ENCODE measurements around the gene NEMP1.
A peak's percentile ranks its signal among the peaks of the same experiment; 100 is the strongest.
"Not testable (repeated sequence)": the region's sequence is repeated elsewhere in the genome, so short reads cannot be mapped to it uniquely, and the experiment has no call there.

NEMP1 gene, protein sequence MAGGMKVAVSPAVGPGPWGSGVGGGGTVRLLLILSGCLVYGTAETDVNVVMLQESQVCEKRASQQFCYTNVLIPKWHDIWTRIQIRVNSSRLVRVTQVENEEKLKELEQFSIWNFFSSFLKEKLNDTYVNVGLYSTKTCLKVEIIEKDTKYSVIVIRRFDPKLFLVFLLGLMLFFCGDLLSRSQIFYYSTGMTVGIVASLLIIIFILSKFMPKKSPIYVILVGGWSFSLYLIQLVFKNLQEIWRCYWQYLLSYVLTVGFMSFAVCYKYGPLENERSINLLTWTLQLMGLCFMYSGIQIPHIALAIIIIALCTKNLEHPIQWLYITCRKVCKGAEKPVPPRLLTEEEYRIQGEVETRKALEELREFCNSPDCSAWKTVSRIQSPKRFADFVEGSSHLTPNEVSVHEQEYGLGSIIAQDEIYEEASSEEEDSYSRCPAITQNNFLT

GRCh38 chr12:57078519-57079404 is at the start of gene NEMP1:
TSS of gene NEMP1 (minus strand) at chr12:57078791. CDS start at chr12:57078745, 46 bp downstream.
- DNase-seq: peak; percentile 100

DNA sequence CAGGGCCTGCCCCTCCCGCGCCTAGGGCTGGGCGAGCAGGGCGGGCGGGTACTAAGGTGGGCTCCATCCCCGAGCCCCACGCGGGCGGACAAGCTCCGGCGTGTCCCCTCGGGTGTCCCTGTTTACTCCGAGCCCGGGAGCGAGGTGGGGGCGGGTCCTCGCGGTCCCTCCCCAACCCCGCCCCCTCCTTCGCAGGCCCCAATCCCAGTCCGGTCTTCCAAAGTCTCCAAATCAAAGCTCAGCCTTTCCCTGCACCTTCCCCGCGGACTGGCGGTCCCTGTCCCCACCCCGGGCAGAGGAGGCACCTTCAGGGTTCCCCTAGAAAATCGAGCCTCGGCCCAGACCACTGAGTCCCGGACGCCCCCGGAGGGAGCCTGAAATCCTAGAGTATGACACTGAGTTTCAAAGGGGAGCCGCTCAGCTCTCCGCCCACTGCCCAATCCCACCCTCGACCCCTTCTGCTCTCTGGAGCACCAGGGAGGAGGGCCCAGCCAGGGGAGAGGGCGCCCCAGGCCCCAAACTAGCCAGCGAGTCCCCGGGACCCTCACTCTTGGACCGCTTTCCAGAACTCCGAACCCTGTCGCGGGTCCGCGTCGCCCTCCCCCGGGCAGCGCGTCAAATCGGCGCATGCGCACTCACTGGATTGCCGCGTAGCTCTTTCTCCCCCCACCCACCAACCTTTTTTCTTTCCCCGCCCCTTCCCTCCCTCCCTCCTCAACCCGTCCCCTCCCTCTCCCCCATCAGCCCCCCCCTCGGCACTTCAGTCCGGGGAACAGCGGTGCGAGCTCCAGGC is 49.3 kb upstream of the NEMP1 start, which contains the start of gene LRP1:
LRP1 (plus strand) TSS at position 758 of the 793 bp plus-strand sequence. CDS start 482 bp downstream, outside the sequence.
- DNase-seq: no peak

GRCh38 chr12:57127101-57127725 is 48.6 kb upstream of the NEMP1 start:
- peak; percentile 64 for DNase-seq

GRCh38 chr12:57126561-57126960 is 48.0 kb upstream of the NEMP1 start:
- DNase-seq: peak; percentile 24

- no peak for DNase-seq
Measured at GRCh38 chr12:57126061-57126460, 47.5 kb upstream of the NEMP1 start.

DNA sequence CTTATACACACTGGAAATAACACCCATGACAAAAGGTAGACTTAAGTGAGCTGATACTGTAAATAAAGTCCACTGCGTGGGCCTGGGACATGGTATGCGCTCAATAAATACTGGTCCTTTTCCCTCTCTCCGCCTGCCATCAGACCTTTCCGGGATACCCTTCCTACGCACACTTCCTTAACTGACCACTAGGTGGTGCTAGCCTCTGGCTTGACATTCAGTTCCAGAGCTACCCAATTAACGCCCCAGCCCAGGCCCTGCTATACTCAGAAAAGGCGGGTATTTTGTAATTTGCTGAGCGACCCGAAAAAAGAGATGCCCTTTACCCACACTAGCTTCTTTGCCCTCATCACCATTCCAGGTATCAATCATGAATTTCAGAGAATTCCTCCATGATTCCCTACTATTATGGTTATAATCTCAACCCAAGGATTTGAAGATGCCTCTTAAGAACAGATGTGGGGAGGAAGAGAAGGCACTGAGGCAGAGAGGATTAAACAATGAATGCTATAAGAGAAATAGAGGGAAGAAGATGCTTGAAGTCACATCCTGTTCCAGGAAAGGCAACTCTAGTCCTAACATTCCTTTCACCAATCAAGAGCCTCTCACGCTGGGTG is 45.8 kb upstream of the NEMP1 start:
- DNase-seq: peak; percentile 85

DNA sequence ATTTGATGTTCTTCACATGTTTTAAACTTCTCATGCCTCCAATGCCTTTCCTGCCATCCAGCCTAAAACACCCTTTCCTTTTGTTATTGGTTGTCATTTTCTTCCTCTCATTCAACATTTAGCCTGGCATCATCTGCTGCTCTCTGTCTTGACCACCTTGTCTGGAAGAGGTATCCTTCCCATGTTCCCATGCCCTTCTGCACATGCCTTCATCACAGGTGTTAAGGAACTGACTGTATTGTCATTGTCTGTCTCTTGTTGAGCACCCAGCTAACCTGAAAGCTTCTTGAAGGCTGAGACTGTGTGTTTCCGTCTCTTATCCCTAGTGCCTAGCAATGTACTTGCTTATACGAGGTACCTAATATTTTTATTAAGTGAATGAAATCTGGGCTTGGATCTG is 45.2 kb upstream of the NEMP1 start:
- no peak for DNase-seq

- not testable (repeated sequence) for DNase-seq
Measured at GRCh38 chr12:57120718-57121117, 42.1 kb upstream of the NEMP1 start.

DNA sequence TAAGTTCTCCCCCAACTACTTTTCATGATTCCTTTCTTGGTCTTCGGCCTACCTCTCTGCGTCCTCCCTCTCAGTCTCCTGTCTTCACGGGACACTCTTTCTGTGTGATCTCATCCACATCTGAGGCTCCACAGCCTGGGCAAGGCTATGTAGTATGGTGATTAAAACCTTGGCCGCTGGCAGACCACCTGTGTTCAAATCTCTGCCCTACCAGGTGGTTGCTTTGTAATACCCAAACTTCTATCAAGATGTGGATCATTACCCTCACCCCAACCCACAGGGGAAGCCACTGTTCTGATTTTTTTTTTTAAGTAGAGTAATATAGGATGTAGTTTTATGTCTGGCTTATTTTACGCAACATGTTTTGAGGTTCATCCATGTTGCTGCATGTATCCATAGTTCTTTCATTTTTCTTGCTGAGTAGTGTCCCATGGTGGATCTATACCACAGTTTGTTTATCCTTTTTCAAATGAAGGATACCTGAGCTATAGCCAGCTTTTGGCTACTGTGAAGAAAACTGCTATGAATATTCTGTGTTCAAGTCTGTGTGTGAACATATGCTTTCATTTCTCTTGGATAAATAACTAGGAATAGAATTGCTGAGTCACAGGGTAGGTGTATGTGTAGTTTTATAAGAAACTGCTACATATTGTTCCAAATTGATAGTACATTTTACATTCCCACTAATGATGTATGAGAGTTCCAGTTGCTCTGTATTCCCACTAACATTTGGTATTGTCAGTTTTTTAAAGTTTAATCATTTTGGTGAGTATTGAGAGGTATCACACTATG is 40.9 kb upstream of the NEMP1 start:
- DNase-seq: no peak

GRCh38 chr12:57118711-57119271 is 40.2 kb upstream of the NEMP1 start:
- peak; percentile 67 for DNase-seq

- no peak for DNase-seq
Measured at GRCh38 chr12:57116580-57117281, 38.1 kb upstream of the NEMP1 start.

GRCh38 chr12:57112492-57113294 is 34.1 kb upstream of the NEMP1 start:
- DNase-seq: no peak

- DNase-seq: peak; percentile 90
Measured at GRCh38 chr12:57111031-57111734, 32.6 kb upstream of the NEMP1 start, which contains the start of gene STAT6. TSS of gene STAT6 (minus strand) at chr12:57111362. CDS start at chr12:57108278, 3,084 bp downstream.

- peak; percentile 93 for DNase-seq
Measured at GRCh38 chr12:57110104-57111030, 31.8 kb upstream of the NEMP1 start.

DNA sequence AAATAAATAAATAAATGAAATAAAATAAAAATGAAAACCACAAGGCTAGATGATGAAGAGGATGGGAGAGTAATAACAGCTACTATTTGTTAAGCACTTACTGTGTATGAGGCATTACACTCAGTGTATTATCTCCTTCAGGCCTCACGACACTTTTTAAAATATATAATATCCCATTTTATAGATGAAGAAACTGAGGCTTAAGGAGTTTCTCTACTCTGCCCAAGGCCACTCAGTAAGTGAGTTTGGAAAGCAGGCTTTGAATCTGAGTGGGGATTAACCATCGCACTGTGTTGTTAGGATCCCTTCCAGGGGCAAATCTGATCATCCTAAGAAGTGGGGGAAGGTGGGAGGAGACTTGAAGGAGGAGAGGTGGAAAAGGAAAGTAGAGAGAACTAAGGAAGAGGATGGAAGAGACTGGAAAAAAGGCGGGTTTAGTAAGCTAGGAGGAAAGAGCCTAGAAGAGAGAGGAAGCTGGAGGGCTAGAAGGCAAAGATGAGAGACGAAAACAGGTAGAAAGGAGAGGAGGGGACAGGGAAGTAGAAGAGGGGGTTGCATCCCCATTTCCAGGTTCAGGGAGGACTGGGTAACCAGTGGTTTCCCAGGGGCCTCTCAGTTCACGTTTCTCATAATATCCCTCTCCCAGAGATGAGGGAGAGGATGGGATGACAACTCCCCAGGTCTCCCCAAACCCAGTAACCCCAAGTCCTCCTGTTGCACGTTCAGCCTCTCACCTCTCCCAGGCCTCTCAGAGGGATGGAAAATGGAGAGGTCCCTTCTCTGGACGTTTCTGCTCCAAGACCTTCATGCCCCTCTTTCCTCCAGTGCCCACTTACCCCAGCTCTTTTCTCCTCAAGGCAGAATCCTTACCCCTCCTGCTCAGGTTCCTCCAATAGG is 30.9 kb upstream of the NEMP1 start:
- DNase-seq: no peak

Measured in OCI-M1 (cell line).